ENCODE measurements around the gene SETX. TPM values are rescaled to one million over a fixed set of nuclear protein-coding genes. Genes with fewer than 3 reads are reported as not detected.
"Not testable (repeated sequence)": the region's sequence is repeated elsewhere in the genome, so short reads cannot be mapped to it uniquely, and the experiment has no call there.

SETX gene
- total RNA-seq, 2 donors from 2014 or later = 26.7 to 30.4 TPM

DNA sequence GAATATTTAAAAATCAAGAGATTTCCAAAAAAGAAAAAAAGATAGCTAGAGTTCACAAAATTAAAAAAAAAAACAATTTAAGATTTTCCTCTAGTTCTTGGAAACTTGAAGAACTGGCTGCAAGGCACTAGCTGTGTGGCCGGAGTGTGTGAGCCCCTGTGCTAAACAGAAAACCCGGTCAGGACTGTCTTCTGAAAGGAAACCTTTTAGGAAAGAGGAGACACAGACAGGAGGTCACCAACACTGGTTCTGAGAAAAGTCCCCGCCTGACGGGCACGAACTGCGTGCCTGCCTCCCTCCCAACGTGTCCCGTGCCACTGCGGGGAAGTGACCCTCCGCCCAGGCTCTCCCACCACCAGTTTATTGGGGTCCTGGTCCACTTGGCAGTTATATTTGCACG lies 36.7 kb upstream of the SETX start:
- Histone ChIP-seq H3K9me3 (no peaks in the 10 kb centered on the region), H3K36me3 (replicated peaks in 1 of 2; ENCODE audit: insufficient read depth in 1 of 2, low read depth in 2 of 2) (peaks cover 0 to 53% of the 10 kb centered on the region in 2 donors), H3K4me3 (no peak overlapping the region), H3K27me3 (no peaks in the 10 kb centered on the region), H3K4me1 (no peaks in the 10 kb centered on the region), H3K27ac (no peak overlapping the region)
- TF ChIP-seq POLR2A (IDR thresholded peaks at IDR 0.05) (no peak), CTCF (IDR thresholded peaks at IDR 0.05) (no peak)
- WGBS, 2 donors = 85 to 88% methylated on average over 8 to 11 of the region's 11 CpGs
- ATAC-seq (no peak), DNase-seq (no peak)
- intact Hi-C loops (cut with DNase I) = no loop called here

- no peak for TF ChIP-seq POLR2A (IDR thresholded peaks at IDR 0.05)
- TF ChIP-seq CTCF (IDR thresholded peaks at IDR 0.05) = no peak
Measured at GRCh38 chr9:132390966-132391365, 36.2 kb upstream of the SETX start.

DNA sequence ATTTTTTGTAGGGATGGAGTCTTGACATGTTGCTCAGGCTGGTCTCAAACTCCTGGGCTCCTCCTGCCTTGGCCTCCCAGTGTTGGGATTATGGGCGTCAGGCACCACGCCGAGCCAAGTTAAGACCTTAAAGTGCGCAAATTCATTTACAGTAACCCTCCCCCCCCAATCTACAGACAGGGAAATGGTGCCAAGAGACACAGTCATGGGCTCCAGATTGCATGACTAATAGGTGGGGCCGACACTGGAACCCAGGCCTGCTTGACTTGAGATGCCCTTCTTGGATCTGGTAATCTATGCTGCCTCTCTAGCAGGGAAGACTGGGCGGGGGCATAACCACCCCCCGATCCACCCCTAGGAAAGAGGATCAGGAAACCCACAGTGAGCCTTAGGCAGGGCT lies 32.3 kb upstream of the SETX start:
- intact Hi-C loops (cut with DNase I) = no loop called here

More at GRCh38 chr9:132390966-132391365, 36.2 kb upstream of the SETX start:
- intact Hi-C loops (cut with DNase I) = no loop called here
- no peak overlapping the region for H3K27ac ChIP-seq
- no peak overlapping the region for H3K4me3 ChIP-seq
- WGBS, 2 donors = 73 to 79% methylated on average over 7 of the region's 7 CpGs
- ATAC-seq (no peak), DNase-seq (no peak)
- no peaks in the 10 kb centered on the region for H3K4me1 ChIP-seq
- H3K27me3 ChIP-seq = no peaks in the 10 kb centered on the region
- peaks cover 0 to 51% of the 10 kb centered on the region in 2 donors for H3K36me3 ChIP-seq (replicated peaks in 1 of 2; ENCODE audit: insufficient read depth in 1 of 2, low read depth in 2 of 2)
- H3K9me3 ChIP-seq = no peaks in the 10 kb centered on the region

GRCh38 chr9:132384376-132384775 lies 29.6 kb upstream of the SETX start:
- Histone ChIP-seq H3K4me1 (peaks cover 16% of the 10 kb centered on the region), H3K27ac (no peak overlapping the region), H3K27me3 (no peaks in the 10 kb centered on the region), H3K36me3 (replicated peaks in 1 of 2; ENCODE audit: insufficient read depth in 1 of 2, low read depth in 2 of 2) (peaks cover 0 to 26% of the 10 kb centered on the region in 2 donors), H3K9me3 (no peaks in the 10 kb centered on the region), H3K4me3 (no peak overlapping the region)
- ATAC-seq (no peak), DNase-seq (no peak)
- intact Hi-C loops (cut with DNase I) = no loop called here
- no peak for TF ChIP-seq POLR2A (IDR thresholded peaks at IDR 0.05)
- 88 to 91% methylated on average over 8 of the region's 8 CpGs for WGBS, 2 donors

More for the DNA sequence above, 32.3 kb upstream of the SETX start:
- ATAC-seq = no peak
- DNase-seq = no peak
- Histone ChIP-seq H3K4me1 (peaks cover 8% of the 10 kb centered on the region), H3K36me3 (replicated peaks in 1 of 2; ENCODE audit: insufficient read depth in 1 of 2, low read depth in 2 of 2) (peaks cover 0 to 42% of the 10 kb centered on the region in 2 donors), H3K4me3 (no peak overlapping the region), H3K27me3 (no peaks in the 10 kb centered on the region), H3K9me3 (no peaks in the 10 kb centered on the region), H3K27ac (no peak overlapping the region)
- WGBS, 2 donors = 92 to 95% methylated on average over 7 of the region's 7 CpGs
- no peak for TF ChIP-seq POLR2A (IDR thresholded peaks at IDR 0.05)

- no peaks in the 10 kb centered on the region for H3K27me3 ChIP-seq
- H3K9me3 ChIP-seq = no peaks in the 10 kb centered on the region
- TF ChIP-seq CTCF (IDR thresholded peaks at IDR 0.05) (no peak), POLR2A (IDR thresholded peaks at IDR 0.05) (no peak)
- no peak overlapping the region for H3K27ac ChIP-seq
- no peak for ATAC-seq
- no peak for DNase-seq
- H3K4me1 ChIP-seq = peaks cover 16% of the 10 kb centered on the region
- WGBS, 2 donors = 77 to 92% methylated on average over 10 of the region's 10 CpGs
- H3K36me3 ChIP-seq (replicated peaks in 1 of 2; ENCODE audit: insufficient read depth in 1 of 2, low read depth in 2 of 2) = peaks cover 0 to 26% of the 10 kb centered on the region in 2 donors
- H3K4me3 ChIP-seq = no peak overlapping the region
- intact Hi-C loops (cut with DNase I) = no loop called here
Measured at GRCh38 chr9:132383462-132383883, 28.7 kb upstream of the SETX start.

DNA sequence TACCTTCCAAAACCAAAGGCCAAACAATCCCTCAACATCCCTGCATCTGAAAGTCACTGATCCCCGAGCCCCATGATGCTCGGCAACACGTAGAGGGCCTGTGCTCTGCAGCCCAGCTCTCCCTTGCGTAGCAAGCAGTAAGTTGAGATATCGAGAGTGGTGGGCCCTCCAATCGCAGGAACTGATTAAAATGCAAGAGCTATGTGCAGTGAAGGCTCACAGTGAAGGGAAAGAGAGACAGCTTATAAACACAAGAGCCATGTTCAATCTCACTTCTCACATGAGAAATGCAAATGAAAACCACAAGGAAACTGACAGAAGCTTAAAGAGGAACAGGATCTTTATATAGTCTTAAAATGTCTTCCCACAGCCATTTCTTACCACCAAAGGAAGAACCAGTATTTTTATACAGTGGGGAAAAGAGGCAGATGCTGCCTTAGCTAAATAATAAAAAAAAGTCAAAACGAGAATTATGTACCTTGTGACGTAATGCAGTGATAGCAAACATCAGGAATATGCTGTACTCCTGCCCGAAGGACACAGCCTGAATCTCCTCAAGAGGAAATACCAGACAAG lies 27.3 kb upstream of the SETX start:
- intact Hi-C loops (cut with DNase I) = no loop called here
- H3K9me3 ChIP-seq = no peaks in the 10 kb centered on the region
- peak overlapping the region in 2 of 4 donors; percentile 59 to 77 for H3K27ac ChIP-seq
- ATAC-seq (peak; percentile 84), DNase-seq (peak; percentile 16 to 56 (median 36))
- H3K4me1 ChIP-seq = peaks cover 16% of the 10 kb centered on the region
- H3K36me3 ChIP-seq (replicated peaks in 1 of 2; ENCODE audit: insufficient read depth in 1 of 2, low read depth in 2 of 2) = peaks cover 0 to 26% of the 10 kb centered on the region in 2 donors
- H3K4me3 ChIP-seq = no peak overlapping the region
- WGBS, 2 donors = 63 to 78% methylated on average over 9 of the region's 9 CpGs
- H3K27me3 ChIP-seq = no peaks in the 10 kb centered on the region
- no peak for TF ChIP-seq POLR2A (IDR thresholded peaks at IDR 0.05)
- no peak for TF ChIP-seq CTCF (IDR thresholded peaks at IDR 0.05)

- intact Hi-C loops (cut with DNase I); ATAC-seq: not testable (repeated sequence)
- WGBS, 2 donors = 85 to 86% methylated on average over 3 of the region's 3 CpGs
Measured at GRCh38 chr9:132378416-132378815, 23.6 kb upstream of the SETX start.

DNA sequence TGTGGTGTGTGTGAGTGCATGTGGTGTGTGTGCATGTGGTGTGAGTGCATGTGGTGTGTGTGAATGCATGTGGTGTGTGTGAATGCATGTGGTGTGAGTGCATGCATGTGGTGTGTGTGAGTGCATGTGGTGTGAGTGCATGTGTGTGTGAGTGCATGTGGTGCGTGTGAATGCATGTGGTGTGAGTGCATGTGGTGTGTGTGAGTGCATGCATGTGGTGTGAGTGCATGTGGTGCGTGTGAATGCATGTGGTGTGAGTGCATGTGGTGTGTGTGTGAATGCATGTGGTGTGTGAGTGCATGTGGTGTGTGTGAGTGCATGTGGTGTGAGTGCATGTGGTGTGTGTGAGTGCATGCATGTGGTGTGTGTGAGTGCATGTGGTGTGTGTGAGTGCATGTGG lies 23.0 kb upstream of the SETX start:
- intact Hi-C loops (cut with DNase I); H3K27me3 ChIP-seq; H3K4me3 ChIP-seq; H3K9me3 ChIP-seq; H3K27ac ChIP-seq; ATAC-seq; DNase-seq: not testable (repeated sequence)
- Histone ChIP-seq H3K36me3 (replicated peaks in 1 of 2; ENCODE audit: insufficient read depth in 1 of 2, low read depth in 2 of 2) (peaks cover 0 to 17% of the 10 kb centered on the region in 2 donors), H3K4me1 (peaks cover 14% of the 10 kb centered on the region)
- WGBS, 2 donors = 64 to 85% methylated on average over 2 of the region's 2 CpGs

More at GRCh38 chr9:132378416-132378815, 23.6 kb upstream of the SETX start:
- not testable (repeated sequence) for H3K27ac ChIP-seq, H3K27me3 ChIP-seq, H3K4me3 ChIP-seq, DNase-seq, H3K9me3 ChIP-seq
- H3K4me1 ChIP-seq = peaks cover 16% of the 10 kb centered on the region
- H3K36me3 ChIP-seq (replicated peaks in 1 of 2; ENCODE audit: insufficient read depth in 1 of 2, low read depth in 2 of 2) = peaks cover 0 to 17% of the 10 kb centered on the region in 2 donors
